Measurements from ENCODE around the gene CCNDBP1. TPM values are rescaled to one million over a fixed set of nuclear protein-coding genes. Genes with fewer than 3 reads are reported as not detected.

Gene CCNDBP1
- polyA plus RNA-seq, 2 of the 4 experiments (the other 2 are of a cell fraction): 24.3 to 44.8 TPM

GRCh38 chr15:43208052-43209002 lies 23.1 kb downstream of the CCNDBP1 start:
- no peak overlapping the region for H3K4me2 ChIP-seq
- no peak overlapping the region for H3K4me3 ChIP-seq
- ATAC-seq: no peak
- TF ChIP-seq PHF8 (IDR thresholded peaks at IDR 0.05; ENCODE audit: borderline replicate concordance, low read depth) (no peak), ESRRA (IDR thresholded peaks at IDR 0.05; ENCODE audit: borderline replicate concordance, low read length) (no peak), BHLHE40 (IDR thresholded peaks at IDR 0.05; ENCODE audit: low read depth, low read length) (no peak)
- no peak for DNase-seq (ENCODE audit: low read depth in 1 of 2, low spot score in 1 of 2)
- WGBS (ENCODE audit: missing lambda C conversion rate): 47% methylated on average over 15 of the region's 23 CpGs
- no peaks in the 10 kb centered on the region for H3K9me3 ChIP-seq
- CTCF ChIA-PET: interaction anchor here (0.9 to 3.2 kb wide), 5 partner anchors 11 to 77 kb away, joined by 3 to 28 read pairs (median 5); no protein-coding TSS in a partner anchor
- no peak overlapping the region for H3K27ac ChIP-seq
- POLR2A ChIA-PET: no interaction called here
- H3K4me1 ChIP-seq: no peaks in the 10 kb centered on the region
- FAIRE-seq: no peak

- Histone ChIP-seq H3K4me2 (no peak overlapping the region), H3K4me3 (no peak overlapping the region), H3K9me3 (no peaks in the 10 kb centered on the region), H3K27ac (no peak overlapping the region), H3K4me1 (no peaks in the 10 kb centered on the region)
- CTCF ChIA-PET: interaction anchor here (0.9 to 3.2 kb wide), 5 partner anchors 10 to 76 kb away, joined by 3 to 28 read pairs (median 5); no protein-coding TSS in a partner anchor
- TF ChIP-seq CTCF (IDR thresholded peaks at IDR 0.05): 0 out of 3 replicates have a peak, but pooled peaks have one; percentile 15
- peak in 1 of 2 experiments; percentile 30; a peak in 3 of 5 replicates for TF ChIP-seq RAD21 (conservative IDR thresholded peaks at IDR 0.05 in 1 of 2, IDR thresholded peaks at IDR 0.05 in 1 of 2)
- no peak for TF ChIP-seq ZNF302 (CRISPR knock-in tag; IDR thresholded peaks at IDR 0.05)
- no peak for TF ChIP-seq ELK1 (IDR thresholded peaks at IDR 0.05; ENCODE audit: low read depth, low read length)
- TF ChIP-seq NFE2L2 (conservative IDR thresholded peaks at IDR 0.05; ENCODE audit: low read length): no peak
- TF ChIP-seq CEBPB (IDR thresholded peaks at IDR 0.05): no peak
- no peak for TF ChIP-seq PBX3 (IDR thresholded peaks at IDR 0.05)
- no peak for TF ChIP-seq FOSL2 (IDR thresholded peaks at IDR 0.05)
- TF ChIP-seq FOSL2 (CRISPR knock-in tag; IDR thresholded peaks at IDR 0.05): no peak
- TF ChIP-seq SMC3 (IDR thresholded peaks at IDR 0.05): no peak
- WGBS (ENCODE audit: missing lambda C conversion rate): 75% methylated on average over 11 of the region's 13 CpGs
- POLR2A ChIA-PET: no interaction called here
- FAIRE-seq (no peak), DNase-seq (ENCODE audit: low read depth in 1 of 2, low spot score in 1 of 2) (peak; percentile 35 to 42), ATAC-seq (peak; percentile 37 to 79; a peak in 3 of 6 replicates)
These were observed 24.0 kb downstream of the CCNDBP1 start for GRCh38 chr15:43209059-43209824.

- Histone ChIP-seq H3K4me1 (no peaks in the 10 kb centered on the region), H3K4me2 (no peak overlapping the region), H3K4me3 (no peak overlapping the region), H3K9me3 (no peaks in the 10 kb centered on the region), H3K27ac (no peak overlapping the region)
- DNase-seq (ENCODE audit: low read depth in 1 of 2, low spot score in 1 of 2): no peak
- POLR2A ChIA-PET: no interaction called here
- whole genome bisulfite sequencing (ENCODE audit: missing lambda C conversion rate): 67% methylated on average over 14 of the region's 15 CpGs
- CTCF ChIA-PET: interaction anchor here (1.5 to 5.2 kb wide), 3 partner anchors 14 to 76 kb away, joined by 3 to 31 read pairs (median 28); no protein-coding TSS in a partner anchor
- FAIRE-seq: no peak
- ATAC-seq: no peak
- no peak for TF ChIP-seq NPAS2 (CRISPR knock-in tag; IDR thresholded peaks at IDR 0.05; ENCODE audit: borderline replicate concordance)
- TF ChIP-seq MAFK (IDR thresholded peaks at IDR 0.05; ENCODE audit: partially characterized antibody): no peak
- TF ChIP-seq CHD2 (IDR thresholded peaks at IDR 0.05; ENCODE audit: low read length, partially characterized antibody): no peak
- TF ChIP-seq CEBPB (IDR thresholded peaks at IDR 0.05): no peak
- no peak for TF ChIP-seq BHLHE40 (IDR thresholded peaks at IDR 0.05; ENCODE audit: low read depth, low read length)
- TF ChIP-seq EHF (CRISPR knock-in tag; IDR thresholded peaks at IDR 0.05): no peak
- no peak for TF ChIP-seq CTCF (IDR thresholded peaks at IDR 0.05)
- TF ChIP-seq NR3C1 (IDR thresholded peaks at IDR 0.05): no peak
- TF ChIP-seq RARB (CRISPR knock-in tag; IDR thresholded peaks at IDR 0.05): no peak
- no peak for TF ChIP-seq JUN (IDR thresholded peaks at IDR 0.05)
- TF ChIP-seq HES2 (IDR thresholded peaks at IDR 0.05): no peak
- TF ChIP-seq NFE2L2 (conservative IDR thresholded peaks at IDR 0.05; ENCODE audit: low read length): no peak
- TF ChIP-seq ZSCAN20 (CRISPR knock-in tag; IDR thresholded peaks at IDR 0.05): no peak
- TF ChIP-seq ESRRA (IDR thresholded peaks at IDR 0.05; ENCODE audit: borderline replicate concordance, low read length): no peak
- TF ChIP-seq RAD21 (conservative IDR thresholded peaks at IDR 0.05 in 1 of 2, IDR thresholded peaks at IDR 0.05 in 1 of 2): no peak
These were observed 25.1 kb downstream of the CCNDBP1 start for GRCh38 chr15:43210172-43210745.
